Fibroblast of peridontal ligament (primary cell): ENCODE results near the gene MRPS6.

Experiments used
- DNase-seq: peaks from one replicate; pipeline ENCODE4 v3.0.0-alpha.2; 2010; ENCODE audit errors: extremely low read depth

The MRPS6 gene

GRCh38 chr21:34071683-34072082 lies 1.7 kb upstream of the MRPS6 start:
- no peak for DNase-seq

DNA sequence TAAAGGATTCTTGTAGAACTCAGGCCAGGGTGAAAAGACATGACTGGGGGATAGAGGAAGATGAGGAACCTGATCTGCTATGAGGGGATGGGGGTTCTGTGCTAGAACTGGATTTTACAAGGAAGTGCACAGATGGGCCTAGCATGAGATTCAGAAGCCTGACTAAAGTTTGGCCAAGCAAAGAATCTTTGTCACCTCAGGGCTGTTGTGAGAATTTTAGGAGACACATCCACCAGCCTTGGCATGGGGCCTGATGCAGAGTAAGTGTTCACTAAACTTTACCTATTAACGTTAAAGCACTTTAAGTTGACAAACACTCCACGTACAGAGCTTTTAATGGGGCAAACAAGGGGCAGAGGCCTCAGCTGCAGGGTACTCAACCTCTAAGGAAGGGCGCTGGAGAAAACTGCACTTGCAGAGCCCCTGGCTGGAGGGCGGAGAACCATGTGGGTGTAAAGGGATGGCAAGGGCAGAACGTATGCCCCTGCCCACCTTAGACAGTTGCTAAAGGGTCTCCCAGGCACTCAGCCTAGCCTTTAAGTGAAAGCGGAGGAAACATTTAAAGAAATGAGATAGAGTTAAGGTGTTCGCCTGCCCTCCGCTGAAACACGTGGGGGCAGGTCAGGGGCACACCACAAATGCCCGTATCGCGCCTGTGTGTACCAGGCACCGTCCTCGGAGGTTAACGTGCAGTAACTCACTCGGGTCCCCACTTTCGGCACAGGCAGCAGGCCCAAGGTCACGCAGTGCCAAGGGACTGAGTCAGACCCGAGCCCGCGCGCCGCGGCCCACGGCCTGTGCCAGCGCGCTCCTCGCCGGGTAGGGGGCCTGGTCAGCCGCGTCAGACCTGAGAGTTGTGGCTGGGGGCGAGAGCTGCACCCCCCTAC lies 990 bp upstream of the MRPS6 start:
- DNase-seq = no peak

- no peak for DNase-seq
Measured at GRCh38 chr21:34073749-34074282, 438 bp downstream of the MRPS6 start.

- peak; percentile 32 for DNase-seq
Measured at GRCh38 chr21:34074283-34075090, 1.1 kb downstream of the MRPS6 start.

DNA sequence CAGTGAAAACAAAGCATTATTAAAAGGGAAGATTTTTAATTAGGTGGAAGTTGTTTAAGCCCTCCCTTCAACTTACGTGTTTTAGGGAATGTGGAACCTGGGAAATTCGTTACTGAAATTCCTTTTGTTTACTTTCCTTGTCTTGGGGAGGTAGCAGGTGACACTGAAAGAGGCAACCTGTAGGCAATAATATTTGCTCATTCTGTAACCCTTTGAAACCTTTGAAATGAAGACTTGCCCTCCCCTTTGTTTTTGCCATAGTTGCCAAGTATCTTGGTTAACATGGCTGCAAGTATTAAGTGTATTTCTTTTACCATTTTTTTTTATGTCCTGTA lies 1.7 kb downstream of the MRPS6 start:
- no peak for DNase-seq

DNA sequence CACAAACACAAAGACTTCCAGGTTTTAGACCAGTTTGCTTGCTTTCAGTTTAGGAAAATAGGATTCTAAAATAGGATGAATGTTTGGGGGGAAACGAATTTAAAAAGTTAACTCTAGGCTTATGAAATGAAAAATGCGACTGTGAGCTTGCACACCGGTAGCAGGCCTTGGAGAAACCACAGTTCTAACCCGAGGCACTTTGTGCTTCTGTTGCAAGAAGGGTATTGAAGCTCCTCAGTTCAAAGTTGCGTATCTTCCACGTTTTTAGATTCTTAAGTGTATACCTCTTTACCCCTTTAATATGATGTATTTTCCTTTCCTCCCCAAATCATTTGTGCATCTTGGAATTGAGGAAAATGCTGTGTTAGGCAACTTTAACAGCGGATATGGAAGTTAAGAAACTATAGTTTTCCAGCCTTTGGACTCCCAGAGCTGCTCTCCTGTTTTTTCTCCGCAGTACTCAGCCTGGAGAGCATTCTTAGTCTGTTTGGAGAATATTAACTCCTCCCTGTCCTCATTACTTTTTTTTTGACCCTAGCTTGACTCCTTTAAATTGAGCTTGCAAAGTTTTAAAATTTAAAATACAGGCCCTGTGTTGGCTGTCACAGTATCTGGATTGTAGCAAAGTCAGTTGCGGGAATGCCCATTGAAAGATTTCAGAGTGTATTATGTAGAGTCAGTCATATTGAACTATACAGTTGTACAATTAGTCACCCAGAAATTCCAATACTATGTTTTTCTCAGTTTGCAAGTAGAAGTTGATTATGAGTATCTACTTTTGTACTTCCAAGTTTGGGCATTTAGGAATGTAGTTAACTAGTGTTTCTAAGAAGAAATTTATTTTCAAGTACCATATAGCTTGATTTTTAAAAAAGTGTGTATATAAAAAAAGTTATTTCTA lies 2.6 kb downstream of the MRPS6 start:
- peak; percentile 31 for DNase-seq

- DNase-seq = no peak
Measured at GRCh38 chr21:34076835-34077234, 3.5 kb downstream of the MRPS6 start.

- DNase-seq = no peak
Measured at GRCh38 chr21:34077888-34078287, 4.5 kb downstream of the MRPS6 start.

GRCh38 chr21:34078915-34079314 lies 5.5 kb downstream of the MRPS6 start:
- no peak for DNase-seq

DNA sequence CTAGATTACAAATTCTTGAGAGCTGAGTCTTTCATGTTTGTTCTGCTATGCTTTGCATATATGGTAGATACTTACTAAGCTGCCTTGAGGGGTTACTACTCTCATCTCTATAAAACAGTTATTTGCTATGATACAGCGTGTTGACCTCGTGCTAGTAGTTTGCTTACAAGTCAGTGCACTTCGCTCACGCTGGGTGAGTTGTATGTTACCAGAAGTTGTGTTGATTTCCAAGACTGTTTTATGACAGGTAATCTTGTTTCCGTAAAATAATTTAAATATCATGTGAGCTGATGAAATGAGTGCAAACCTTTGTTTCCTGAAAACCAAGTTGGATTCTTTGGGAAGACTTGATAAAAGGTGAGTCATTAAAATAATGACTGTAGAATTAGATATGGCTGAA lies 7.3 kb downstream of the MRPS6 start:
- DNase-seq = no peak

GRCh38 chr21:34082769-34083168 lies 9.4 kb downstream of the MRPS6 start:
- no peak for DNase-seq

- no peak for DNase-seq
Measured at GRCh38 chr21:34083357-34083756, 10.0 kb downstream of the MRPS6 start.

DNA sequence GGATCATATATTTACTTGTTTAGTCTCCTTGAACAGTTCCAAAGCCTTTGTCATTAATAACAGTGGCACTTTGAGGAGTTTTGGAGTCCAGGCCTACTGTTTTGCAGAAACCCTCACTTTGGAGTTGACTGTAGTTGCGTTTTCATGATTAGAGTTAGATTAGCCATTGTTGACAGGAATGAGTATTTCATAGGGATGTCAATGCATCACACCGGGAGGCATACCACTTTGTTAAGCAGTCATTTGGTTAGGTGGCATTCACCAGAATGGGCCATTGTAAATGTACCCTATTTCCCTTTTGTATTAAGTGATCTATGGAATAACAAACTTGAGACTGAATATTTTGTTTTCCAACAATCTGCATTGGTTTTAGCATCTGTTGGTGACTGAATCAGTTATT lies 11.8 kb downstream of the MRPS6 start:
- no peak for DNase-seq

- no peak for DNase-seq
Measured at GRCh38 chr21:34086887-34087306, 13.5 kb downstream of the MRPS6 start.

- DNase-seq = no peak
Measured at GRCh38 chr21:34088752-34089151, 15.4 kb downstream of the MRPS6 start.

- no peak for DNase-seq
Measured at GRCh38 chr21:34091032-34091431, 17.7 kb downstream of the MRPS6 start.

GRCh38 chr21:34091607-34092006 lies 18.2 kb downstream of the MRPS6 start:
- DNase-seq = no peak

GRCh38 chr21:34092262-34092921 lies 19.0 kb downstream of the MRPS6 start:
- DNase-seq = no peak

DNA sequence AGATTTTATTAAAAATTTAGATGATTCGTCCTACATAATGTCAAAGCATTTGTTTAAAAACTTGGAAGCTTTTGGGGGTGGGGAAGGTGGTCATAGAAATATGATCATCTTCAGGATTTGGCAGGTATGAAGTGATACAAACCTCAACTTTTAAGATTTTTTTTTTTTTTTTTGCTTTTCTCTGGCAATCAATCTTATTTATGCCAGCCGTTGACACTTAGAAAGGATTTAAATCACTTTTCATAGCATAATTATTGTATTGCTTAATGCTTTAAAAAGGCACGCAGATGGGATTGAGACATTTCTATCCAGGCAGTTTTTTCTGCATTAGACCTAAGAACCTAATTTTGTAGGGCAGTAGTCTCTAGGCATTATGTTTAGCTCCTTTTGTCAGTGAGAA lies 19.7 kb downstream of the MRPS6 start:
- DNase-seq = no peak

GRCh38 chr21:34094949-34095348 lies 21.6 kb downstream of the MRPS6 start:
- no peak for DNase-seq

- peak; percentile 46 for DNase-seq
Measured at GRCh38 chr21:34097442-34097841, 24.1 kb downstream of the MRPS6 start.
